ENCODE measurements around the gene CCR1. TPM values are rescaled to one million over a fixed set of nuclear protein-coding genes. Genes with fewer than 3 reads are reported as not detected.

CCR1 gene
- total and polyA plus RNA-seq, 2 experiments from 2014 or later, result not detected

- Mint-ChIP-seq H3K27ac (no peak overlapping the region), H3K27me3 (ENCODE audit: insufficient read depth, low read depth, poor library complexity) (peaks cover 2% of the 10 kb centered on the region), H3K4me3 (no peak overlapping the region), H3K4me1 (no peaks in the 10 kb centered on the region), H3K36me3 (ENCODE audit: low read depth) (no peaks in the 10 kb centered on the region), H3K9me3 (peaks cover 4% of the 10 kb centered on the region; the same call in 1 of the 3 replicates)
- H3K4me1 ChIP-seq (ENCODE audit: insufficient read depth), result no peaks in the 10 kb centered on the region
- no peaks in the 10 kb centered on the region for H4K20me1 ChIP-seq (replicated peaks; ENCODE audit: insufficient read depth)
- H3K36me3 ChIP-seq (ENCODE audit: insufficient read depth), result no peaks in the 10 kb centered on the region
- no peaks in the 10 kb centered on the region for H3F3A ChIP-seq (replicated peaks; ENCODE audit: low read depth)
- no peak overlapping the region for H3K4me3 ChIP-seq
- no peaks in the 10 kb centered on the region for H3K27me3 ChIP-seq (ENCODE audit: insufficient read depth)
- no peak overlapping the region for H3K4me2 ChIP-seq
- no peaks in the 10 kb centered on the region for H3K79me2 ChIP-seq (replicated peaks; ENCODE audit: insufficient read depth)
- no peaks in the 10 kb centered on the region for H3K9me2 ChIP-seq (ENCODE audit: insufficient read depth)
- ATAC-seq (no peak), DNase-seq (ENCODE audit: low spot score) (no peak)
- H2AFZ ChIP-seq, result no peak overlapping the region; the same call in 1 of the 2 replicates
- TF ChIP-seq ZNF462 (CRISPR knock-in tag; IDR thresholded peaks at IDR 0.05), result no peak
- no peak for TF ChIP-seq EZH2 (IDR thresholded peaks at IDR 0.05; ENCODE audit: low read depth, unreplicated experiment)
- no peak for TF ChIP-seq NANOG (IDR thresholded peaks at IDR 0.05; ENCODE audit: borderline replicate concordance)
- no peak for TF ChIP-seq STAT1 (IDR thresholded peaks at IDR 0.05; ENCODE audit: unreplicated experiment)
- no peak for TF ChIP-seq POLR2AphosphoS5 (IDR thresholded peaks at IDR 0.05; ENCODE audit: low read depth)
- TF ChIP-seq ZNF114 (CRISPR knock-in tag; IDR thresholded peaks at IDR 0.05), result no peak
- TF ChIP-seq ETS1 (IDR thresholded peaks at IDR 0.05), result no peak
- no peak overlapping the region for H3K27ac ChIP-seq (ENCODE audit: low read depth)
Measured at GRCh38 chr3:46228260-46229242, 20.4 kb upstream of the CCR1 start.
